KMS-11 (cell line): ENCODE data around the gene DIP2C.

Experiments used
- H2AFZ ChIP-seq: fragments of 200-600 bp; sonication (generic); 2 replicates; pipeline ENCODE4 v1.6.1; 2016; ENCODE audit warnings: antibody characterized with exemption, mixed run types, low read depth
- H3K27ac ChIP-seq: fragments of 200-600 bp; sonication (generic); 2 replicates; pipeline ENCODE4 v1.6.1; 2016; ENCODE audit warnings: mild to moderate bottlenecking, mixed run types
- H3K27me3 ChIP-seq: fragments of 200-600 bp; sonication (generic); 2 replicates; pipeline ENCODE4 v1.6.1; 2017; ENCODE audit warnings: mild to moderate bottlenecking, low read depth, mixed run types, moderate library complexity; ENCODE audit not compliant: insufficient read depth
- H3K36me3 ChIP-seq: fragments of 200-600 bp; sonication (generic); 2 replicates; pipeline ENCODE4 v1.6.1; 2017; ENCODE audit warnings: mild to moderate bottlenecking, mixed run types; ENCODE audit not compliant: insufficient read depth
- H3K4me1 ChIP-seq: fragments of 200-600 bp; sonication (generic); 2 replicates; pipeline ENCODE4 v1.6.1; 2016; ENCODE audit warnings: mild to moderate bottlenecking, low read depth, mixed run types; ENCODE audit not compliant: poor library complexity, severe bottlenecking
- H3K4me2 ChIP-seq: fragments of 200-600 bp; sonication (generic); 2 replicates; pipeline ENCODE4 v1.7.0; 2016; ENCODE audit warnings: mild to moderate bottlenecking, mixed run types
- H3K4me3 ChIP-seq: fragments of 200-600 bp; sonication (generic); IDR thresholded peaks from 2 replicates; pipeline ENCODE4 v1.6.1; 2017; ENCODE audit warnings: low read depth, low read length, mixed read lengths; ENCODE audit not compliant: insufficient read depth
- H3K79me2 ChIP-seq: fragments of 200-600 bp; sonication (generic); 2 replicates; pipeline ENCODE4 v1.6.1; 2016; ENCODE audit warnings: low read depth, mixed run types; ENCODE audit not compliant: insufficient read depth
- H3K9ac ChIP-seq: fragments of 200-600 bp; sonication (generic); 2 replicates; pipeline ENCODE4 v1.6.1; 2016; ENCODE audit warnings: mild to moderate bottlenecking, mixed run types
- H4K20me1 ChIP-seq: fragments of 200-600 bp; sonication (generic); 2 replicates; pipeline ENCODE4 v1.6.1; 2016; ENCODE audit warnings: mild to moderate bottlenecking, mixed run types; ENCODE audit not compliant: insufficient read depth
- CTCF ChIP-seq: fragments of 200-600 bp; sonication (generic); conservative IDR thresholded peaks from 2 replicates; pipeline ENCODE4 v1.6.1; 2017; ENCODE audit warnings: low read depth, mild to moderate bottlenecking, antibody characterized with exemption, low read length, moderate library complexity, mixed read lengths

Gene DIP2C

GRCh38 chr10:277963-278362, 411.5 kb downstream of the DIP2C start:
- H3K36me3 ChIP-seq = no peaks in the 10 kb centered on the region; the same call in 1 of the 2 replicates
- no peaks in the 10 kb centered on the region for H4K20me1 ChIP-seq
- no peaks in the 10 kb centered on the region for H3K4me1 ChIP-seq
- H3K4me3 ChIP-seq = no peak overlapping the region
- no peak overlapping the region for H3K27ac ChIP-seq
- TF ChIP-seq CTCF = no peak
- H3K9ac ChIP-seq = no peak overlapping the region
- H3K27me3 ChIP-seq = no peaks in the 10 kb centered on the region
- H3K4me2 ChIP-seq = no peak overlapping the region
- no peak overlapping the region for H2AFZ ChIP-seq
- no peaks in the 10 kb centered on the region for H3K79me2 ChIP-seq

- H3K27ac ChIP-seq = no peak overlapping the region
- no peak overlapping the region for H3K4me2 ChIP-seq
- TF ChIP-seq CTCF = no peak
- no peak overlapping the region for H3K9ac ChIP-seq
- H3K4me1 ChIP-seq = no peaks in the 10 kb centered on the region
- no peaks in the 10 kb centered on the region for H3K36me3 ChIP-seq
- H3K4me3 ChIP-seq = no peak overlapping the region
- H3K27me3 ChIP-seq = no peaks in the 10 kb centered on the region
- H3K79me2 ChIP-seq = no peaks in the 10 kb centered on the region
- no peak overlapping the region for H2AFZ ChIP-seq
- H4K20me1 ChIP-seq = no peaks in the 10 kb centered on the region
These were observed 413.8 kb downstream of the DIP2C start for GRCh38 chr10:275680-276079.

- no peaks in the 10 kb centered on the region for H3K36me3 ChIP-seq
- H3K4me1 ChIP-seq = no peaks in the 10 kb centered on the region
- no peaks in the 10 kb centered on the region for H4K20me1 ChIP-seq
- H3K79me2 ChIP-seq = no peaks in the 10 kb centered on the region
- H3K27ac ChIP-seq = no peak overlapping the region
- H3K9ac ChIP-seq = no peak overlapping the region
- H3K27me3 ChIP-seq = no peaks in the 10 kb centered on the region
- H3K4me3 ChIP-seq = no peak overlapping the region
- no peak overlapping the region for H2AFZ ChIP-seq
- TF ChIP-seq CTCF = no peak
- H3K4me2 ChIP-seq = no peak overlapping the region
These were observed 414.6 kb downstream of the DIP2C start for GRCh38 chr10:274866-275265.

- Histone ChIP-seq H4K20me1 (no peaks in the 10 kb centered on the region), H3K9ac (no peak overlapping the region), H3K4me3 (no peak overlapping the region), H3K79me2 (no peaks in the 10 kb centered on the region), H2AFZ (no peak overlapping the region), H3K4me1 (no peaks in the 10 kb centered on the region), H3K27me3 (no peaks in the 10 kb centered on the region), H3K36me3 (no peaks in the 10 kb centered on the region), H3K4me2 (no peak overlapping the region), H3K27ac (no peak overlapping the region)
- no peak for TF ChIP-seq CTCF
These were observed 416.4 kb downstream of the DIP2C start for GRCh38 chr10:273088-273487.
